Measurements from ENCODE around the gene TAGLN2.

The TAGLN2 gene

GRCh38 chr1:159949981-159950381 lies 24.7 kb upstream of the TAGLN2 start:
- Histone ChIP-seq H3K18ac (ENCODE audit: low read depth in 1 of 2, low read length in 2 of 2) (no peak overlapping the region), H2BK120ac (ENCODE audit: low read depth, low read length) (no peak overlapping the region), H2AFZ (ENCODE audit: low read depth, low read length) (no peak overlapping the region), H2AK5ac (ENCODE audit: low read length, severe bottlenecking) (no peak overlapping the region), H4K91ac (ENCODE audit: low read length) (no peak overlapping the region), H3K79me1 (replicated peaks; ENCODE audit: low read length, poor library complexity, severe bottlenecking) (no peaks in the 10 kb centered on the region), H2BK12ac (ENCODE audit: low read length in 2 of 2) (no peak overlapping the region), H3K4me3 (ENCODE audit: insufficient read depth in 1 of 2, low read depth in 1 of 2, low read length in 2 of 2) (no peak overlapping the region), H3K4ac (ENCODE audit: low read depth in 1 of 2, low read length in 2 of 2) (no peak overlapping the region), H3K4me1 (ENCODE audit: control insufficient read depth, insufficient read depth, low read depth, low read length) (peaks cover 8% of the 10 kb centered on the region), H3K4me2 (ENCODE audit: low read length, poor library complexity, severe bottlenecking) (no peak overlapping the region), H4K8ac (ENCODE audit: low read length) (no peak overlapping the region), H3K36me3 (ENCODE audit: control insufficient read depth in 1 of 2, insufficient read depth in 2 of 2, low read depth in 1 of 2, low read length in 2 of 2) (no peaks in the 10 kb centered on the region), H2BK15ac (ENCODE audit: low read depth, poor library complexity, severe bottlenecking) (no peak overlapping the region), H3K27me3 (ENCODE audit: control insufficient read depth in 1 of 2, insufficient read depth in 1 of 2, low read length in 2 of 2) (peaks cover 6 to 71% of the 10 kb centered on the region in 2 experiments), H3K27ac (ENCODE audit: low read length, poor library complexity, severe bottlenecking) (no peak overlapping the region), H3K9ac (ENCODE audit: low read length) (no peak overlapping the region), H3K23ac (ENCODE audit: low read length in 2 of 2) (no peak overlapping the region), H2BK5ac (ENCODE audit: low read depth, low read length, poor library complexity, severe bottlenecking) (no peak overlapping the region), H3K9me3 (ENCODE audit: control insufficient read depth, low read length) (no peaks in the 10 kb centered on the region), H3K14ac (ENCODE audit: low read length in 2 of 2) (no peak overlapping the region)
- WGBS = 63% methylated on average over 4 of the region's 4 CpGs
- no peak for DNase-seq

GRCh38 chr1:159949123-159949522 lies 23.8 kb upstream of the TAGLN2 start:
- no peak overlapping the region for H3K27ac ChIP-seq (ENCODE audit: low read length, poor library complexity, severe bottlenecking)
- WGBS = 83% methylated on average over 6 of the region's 6 CpGs
- H2AK5ac ChIP-seq (ENCODE audit: low read length, severe bottlenecking) = no peak overlapping the region
- H3K27me3 ChIP-seq (ENCODE audit: control insufficient read depth in 1 of 2, insufficient read depth in 1 of 2, low read length in 2 of 2) = peaks cover 14 to 79% of the 10 kb centered on the region in 2 experiments
- H3K79me1 ChIP-seq (replicated peaks; ENCODE audit: low read length, poor library complexity, severe bottlenecking) = no peaks in the 10 kb centered on the region
- no peak overlapping the region for H3K14ac ChIP-seq (ENCODE audit: low read length in 2 of 2)
- no peak overlapping the region for H2BK12ac ChIP-seq (ENCODE audit: low read length in 2 of 2)
- H4K8ac ChIP-seq (ENCODE audit: low read length) = no peak overlapping the region
- no peak overlapping the region for H2BK15ac ChIP-seq (ENCODE audit: low read depth, poor library complexity, severe bottlenecking)
- H3K36me3 ChIP-seq (ENCODE audit: control insufficient read depth in 1 of 2, insufficient read depth in 2 of 2, low read depth in 1 of 2, low read length in 2 of 2) = no peaks in the 10 kb centered on the region
- peaks cover 8% of the 10 kb centered on the region for H3K4me1 ChIP-seq (ENCODE audit: control insufficient read depth, insufficient read depth, low read depth, low read length)
- H2BK120ac ChIP-seq (ENCODE audit: low read depth, low read length) = no peak overlapping the region
- H3K4ac ChIP-seq (ENCODE audit: low read depth in 1 of 2, low read length in 2 of 2) = no peak overlapping the region
- H3K18ac ChIP-seq (ENCODE audit: low read depth in 1 of 2, low read length in 2 of 2) = no peak overlapping the region
- no peak overlapping the region for H3K9ac ChIP-seq (ENCODE audit: low read length)
- H4K91ac ChIP-seq (ENCODE audit: low read length) = no peak overlapping the region
- no peak overlapping the region for H3K4me3 ChIP-seq (ENCODE audit: insufficient read depth in 1 of 2, low read depth in 1 of 2, low read length in 2 of 2)
- no peak overlapping the region for H3K4me2 ChIP-seq (ENCODE audit: low read length, poor library complexity, severe bottlenecking)
- no peak overlapping the region for H2AFZ ChIP-seq (ENCODE audit: low read depth, low read length)
- no peaks in the 10 kb centered on the region for H3K9me3 ChIP-seq (ENCODE audit: control insufficient read depth, low read length)
- no peak for DNase-seq
- H3K23ac ChIP-seq (ENCODE audit: low read length in 2 of 2) = no peak overlapping the region
- no peak overlapping the region for H2BK5ac ChIP-seq (ENCODE audit: low read depth, low read length, poor library complexity, severe bottlenecking)

- Histone ChIP-seq H3K27ac (ENCODE audit: low read length, poor library complexity, severe bottlenecking) (no peak overlapping the region), H2BK15ac (ENCODE audit: low read depth, poor library complexity, severe bottlenecking) (no peak overlapping the region), H3K4me2 (ENCODE audit: low read length, poor library complexity, severe bottlenecking) (no peak overlapping the region), H4K8ac (ENCODE audit: low read length) (no peak overlapping the region), H3K36me3 (ENCODE audit: control insufficient read depth in 1 of 2, insufficient read depth in 2 of 2, low read depth in 1 of 2, low read length in 2 of 2) (no peaks in the 10 kb centered on the region), H2BK12ac (ENCODE audit: low read length in 2 of 2) (no peak overlapping the region), H3K18ac (ENCODE audit: low read depth in 1 of 2, low read length in 2 of 2) (no peak overlapping the region), H3K4me1 (ENCODE audit: control insufficient read depth, insufficient read depth, low read depth, low read length) (peaks cover 8% of the 10 kb centered on the region), H2AK5ac (ENCODE audit: low read length, severe bottlenecking) (no peak overlapping the region), H3K14ac (ENCODE audit: low read length in 2 of 2) (no peak overlapping the region), H3K79me1 (replicated peaks; ENCODE audit: low read length, poor library complexity, severe bottlenecking) (no peaks in the 10 kb centered on the region), H3K4me3 (ENCODE audit: insufficient read depth in 1 of 2, low read depth in 1 of 2, low read length in 2 of 2) (no peak overlapping the region), H3K9ac (ENCODE audit: low read length) (no peak overlapping the region), H3K4ac (ENCODE audit: low read depth in 1 of 2, low read length in 2 of 2) (no peak overlapping the region), H4K91ac (ENCODE audit: low read length) (no peak overlapping the region), H3K27me3 (ENCODE audit: control insufficient read depth in 1 of 2, insufficient read depth in 1 of 2, low read length in 2 of 2) (peaks cover 26 to 80% of the 10 kb centered on the region in 2 experiments), H2AFZ (ENCODE audit: low read depth, low read length) (no peak overlapping the region), H2BK120ac (ENCODE audit: low read depth, low read length) (no peak overlapping the region), H3K9me3 (ENCODE audit: control insufficient read depth, low read length) (no peaks in the 10 kb centered on the region), H3K23ac (ENCODE audit: low read length in 2 of 2) (no peak overlapping the region), H2BK5ac (ENCODE audit: low read depth, low read length, poor library complexity, severe bottlenecking) (no peak overlapping the region)
- 76% methylated on average over 1 of the region's 1 CpG for WGBS
- DNase-seq = no peak
Measured at GRCh38 chr1:159947942-159948341, 22.6 kb upstream of the TAGLN2 start.

GRCh38 chr1:159946242-159947187 lies 21.2 kb upstream of the TAGLN2 start:
- no peak overlapping the region for H3K27ac ChIP-seq (ENCODE audit: low read length, poor library complexity, severe bottlenecking)
- no peak overlapping the region for H2AFZ ChIP-seq (ENCODE audit: low read depth, low read length)
- H3K4me1 ChIP-seq (ENCODE audit: control insufficient read depth, insufficient read depth, low read depth, low read length) = peaks cover 8% of the 10 kb centered on the region
- 51% methylated on average over 9 of the region's 9 CpGs for WGBS
- no peak for DNase-seq
- no peak overlapping the region for H2BK120ac ChIP-seq (ENCODE audit: low read depth, low read length)
- H3K27me3 ChIP-seq (ENCODE audit: control insufficient read depth in 1 of 2, insufficient read depth in 1 of 2, low read length in 2 of 2) = peaks cover 40 to 82% of the 10 kb centered on the region in 2 experiments
- H2BK12ac ChIP-seq (ENCODE audit: low read length in 2 of 2) = no peak overlapping the region
- H3K23ac ChIP-seq (ENCODE audit: low read length in 2 of 2) = no peak overlapping the region
- H4K8ac ChIP-seq (ENCODE audit: low read length) = no peak overlapping the region
- H3K18ac ChIP-seq (ENCODE audit: low read depth in 1 of 2, low read length in 2 of 2) = no peak overlapping the region
- no peak overlapping the region for H3K4me2 ChIP-seq (ENCODE audit: low read length, poor library complexity, severe bottlenecking)
- no peak overlapping the region for H4K91ac ChIP-seq (ENCODE audit: low read length)
- H3K4me3 ChIP-seq (ENCODE audit: insufficient read depth in 1 of 2, low read depth in 1 of 2, low read length in 2 of 2) = peak overlapping the region in 1 of 2 experiments; percentile 75
- H3K14ac ChIP-seq (ENCODE audit: low read length in 2 of 2) = no peak overlapping the region
- H2AK5ac ChIP-seq (ENCODE audit: low read length, severe bottlenecking) = no peak overlapping the region
- no peak overlapping the region for H2BK5ac ChIP-seq (ENCODE audit: low read depth, low read length, poor library complexity, severe bottlenecking)
- no peak overlapping the region for H3K4ac ChIP-seq (ENCODE audit: low read depth in 1 of 2, low read length in 2 of 2)
- H3K79me1 ChIP-seq (replicated peaks; ENCODE audit: low read length, poor library complexity, severe bottlenecking) = no peaks in the 10 kb centered on the region
- H3K9ac ChIP-seq (ENCODE audit: low read length) = no peak overlapping the region
- H2BK15ac ChIP-seq (ENCODE audit: low read depth, poor library complexity, severe bottlenecking) = no peak overlapping the region
- no peaks in the 10 kb centered on the region for H3K9me3 ChIP-seq (ENCODE audit: control insufficient read depth, low read length)
- no peaks in the 10 kb centered on the region for H3K36me3 ChIP-seq (ENCODE audit: control insufficient read depth in 1 of 2, insufficient read depth in 2 of 2, low read depth in 1 of 2, low read length in 2 of 2)
